Activated CD8-positive, alpha-beta memory T cell treated with anti-CD3 and anti-CD28 coated beads, Interleukin-2, amount 50 U/mL, for 1 hour (primary cell): Measurements from ENCODE around the gene WDR11.
"Not testable (repeated sequence)": the region's sequence is repeated elsewhere in the genome, so short reads cannot be mapped to it uniquely, and the experiment has no call there.

ENCODE experiments used
- DNase-seq: peaks from one replicate; pipeline ENCODE4 v3.0.0-alpha.2; 2020; ENCODE audit errors: extremely low read depth

WDR11 gene

DNA sequence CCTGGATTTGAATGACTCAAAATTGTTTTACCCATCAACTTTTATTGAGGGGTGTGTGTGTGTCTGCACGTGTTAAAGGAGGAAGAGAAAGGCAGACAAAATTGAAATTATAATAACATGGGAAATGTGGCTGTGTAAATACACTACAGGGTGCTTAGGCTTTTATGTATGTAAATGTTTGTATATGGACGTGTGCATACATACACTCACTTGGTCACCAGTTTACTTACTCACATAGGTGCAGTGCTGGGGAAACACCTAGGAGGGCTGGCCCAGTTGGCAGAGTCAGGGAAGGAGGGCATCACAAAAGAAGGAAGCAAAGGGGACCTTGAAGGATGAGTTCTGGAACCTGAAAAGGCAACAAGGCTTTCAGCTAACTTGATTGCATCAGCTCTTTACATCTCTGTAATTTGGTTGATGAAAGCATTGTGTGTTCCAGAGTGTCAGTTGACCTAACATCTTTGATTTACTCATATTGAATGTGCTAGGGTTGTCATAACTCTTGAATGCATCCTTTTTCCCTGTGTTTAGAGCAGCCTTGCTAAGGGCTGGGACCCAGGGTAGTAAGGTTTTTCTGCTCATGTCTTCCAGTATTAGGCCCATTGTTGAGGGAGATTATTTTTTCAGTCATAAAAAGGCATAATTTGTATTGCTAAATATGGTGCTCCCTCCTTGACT, 10.2 kb downstream of the WDR11 start:
- DNase-seq: no peak

DNA sequence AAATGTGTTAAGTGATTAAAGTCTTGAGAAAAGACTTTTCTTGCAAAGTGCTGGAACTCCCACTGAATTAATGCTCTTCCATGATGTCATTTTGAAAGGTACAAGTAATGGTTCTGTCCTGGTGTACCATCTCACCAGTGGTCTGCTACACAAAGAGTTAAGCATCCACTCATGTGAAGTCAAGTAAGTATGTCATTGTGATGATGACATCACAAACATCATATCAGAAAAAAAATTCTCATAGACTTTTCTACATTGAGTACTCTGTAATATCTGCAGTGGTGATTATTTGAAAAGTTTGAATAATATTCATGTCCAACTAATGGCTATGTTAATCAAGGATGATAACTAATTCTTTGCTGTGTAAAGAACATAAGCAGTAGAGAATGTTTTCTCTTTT, 22.6 kb downstream of the WDR11 start:
- no peak for DNase-seq

DNA sequence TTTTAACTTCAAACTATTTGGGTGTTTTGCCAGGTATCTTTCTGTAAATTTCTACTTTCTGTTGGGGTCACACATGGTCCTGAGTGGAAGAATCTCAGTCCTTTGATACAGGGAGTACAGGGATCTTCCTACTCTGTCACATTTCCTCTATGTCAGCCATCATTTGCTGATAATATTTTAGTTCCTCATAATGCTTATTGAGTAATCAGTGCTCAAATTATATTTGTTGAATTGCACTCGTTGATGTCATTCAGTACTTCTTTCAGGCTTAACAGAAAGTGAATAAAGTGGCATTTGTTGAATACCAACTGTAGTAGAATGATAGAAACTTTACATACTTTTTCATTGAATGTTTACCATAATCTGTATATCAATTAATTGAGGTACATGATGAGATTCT, 31.9 kb downstream of the WDR11 start:
- DNase-seq: no peak

DNA sequence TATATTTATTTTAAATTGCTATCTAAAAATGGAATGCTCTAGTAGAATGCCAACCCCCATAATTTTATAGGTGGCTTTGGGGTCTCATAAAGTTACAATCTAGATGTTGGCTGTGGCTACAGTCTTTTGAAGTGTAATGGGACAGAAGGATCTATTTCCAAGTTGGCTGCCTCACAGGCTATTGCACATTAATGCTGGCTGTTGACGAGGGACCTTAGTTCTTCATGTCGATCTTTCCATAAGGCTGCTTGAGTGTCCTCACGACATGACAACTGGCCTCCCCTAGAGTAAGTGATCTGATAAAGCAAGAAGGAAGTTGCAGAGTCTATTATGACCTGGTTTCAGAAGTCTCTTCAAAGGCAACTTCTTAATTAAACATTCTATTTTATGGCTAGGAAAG, 36.3 kb downstream of the WDR11 start:
- no peak for DNase-seq

DNA sequence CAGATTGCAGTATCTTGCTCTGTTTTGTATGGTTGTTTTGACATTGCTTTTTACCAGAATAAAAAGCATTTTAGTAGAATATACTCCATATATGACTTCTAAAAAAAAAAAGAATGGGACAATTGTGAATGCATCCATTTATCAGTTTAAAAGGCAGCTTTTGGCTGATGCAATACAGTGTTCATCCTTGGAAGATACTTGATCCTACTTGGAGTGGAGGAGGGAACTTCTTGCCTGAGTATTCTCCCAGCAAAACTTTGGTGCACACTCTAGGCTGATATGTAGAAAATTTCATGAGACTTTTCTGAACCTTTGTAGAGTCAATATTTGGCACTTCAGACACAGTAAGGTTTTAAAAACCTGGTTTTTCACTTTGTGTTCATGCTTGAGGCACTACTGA, 40.2 kb downstream of the WDR11 start:
- DNase-seq: no peak

DNA sequence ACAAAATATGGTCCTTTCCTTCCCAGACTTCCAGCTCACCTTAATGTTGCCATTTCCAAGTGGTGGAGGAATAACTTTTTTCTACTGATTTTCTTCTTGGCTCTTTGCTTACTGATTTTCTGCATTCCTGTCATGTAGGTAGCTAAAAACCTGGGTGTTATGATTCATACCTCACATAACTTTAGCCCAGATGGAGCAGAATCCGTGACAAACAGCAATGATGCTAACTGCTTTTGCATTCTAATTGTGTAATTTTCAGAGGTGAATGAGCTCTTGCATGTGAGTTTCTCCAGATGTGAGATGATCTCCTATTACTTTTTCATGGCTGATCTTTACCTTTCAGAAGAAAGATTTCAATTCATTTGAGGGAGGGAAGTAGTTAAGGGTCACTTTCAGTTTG, 43.4 kb downstream of the WDR11 start:
- no peak for DNase-seq

DNA sequence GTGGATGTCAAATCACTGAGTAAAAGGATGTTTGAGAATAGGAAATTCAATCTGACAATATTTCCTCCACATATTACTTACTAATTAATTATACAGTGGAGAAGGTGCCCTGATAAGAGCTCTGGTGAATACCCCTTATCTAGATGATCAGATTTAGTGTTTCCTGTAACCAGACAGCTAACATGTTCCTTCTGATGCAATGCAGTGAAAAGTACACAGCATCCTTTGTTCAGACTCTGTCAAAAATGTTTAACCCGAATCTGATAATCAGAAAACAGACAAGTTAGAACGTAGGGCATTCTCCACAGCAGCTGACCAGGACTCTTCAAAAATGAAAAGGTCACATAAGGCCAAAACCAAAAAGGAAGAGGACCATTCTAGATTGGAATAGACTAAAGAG, 46.2 kb downstream of the WDR11 start:
- DNase-seq: no peak

DNA sequence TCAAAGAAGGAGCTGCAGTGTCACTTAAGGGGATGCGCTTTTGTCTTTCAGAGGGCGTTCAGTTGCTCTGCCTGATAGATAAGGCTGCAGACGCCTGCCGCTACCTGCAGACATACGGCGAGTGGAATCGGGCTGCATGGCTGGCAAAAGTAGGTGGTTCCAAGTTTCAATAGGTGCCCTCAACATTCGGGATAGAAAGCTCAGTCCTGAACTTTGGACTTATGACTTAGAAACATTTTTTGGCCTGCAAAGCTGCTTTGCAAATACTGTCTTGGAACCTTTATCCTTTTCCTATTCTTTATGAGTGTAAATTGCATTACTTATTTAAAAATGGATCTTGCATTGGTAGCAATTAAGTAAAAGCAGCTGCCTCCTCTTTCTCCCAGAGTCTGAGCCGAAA, 54.1 kb downstream of the WDR11 start:
- no peak for DNase-seq

DNA sequence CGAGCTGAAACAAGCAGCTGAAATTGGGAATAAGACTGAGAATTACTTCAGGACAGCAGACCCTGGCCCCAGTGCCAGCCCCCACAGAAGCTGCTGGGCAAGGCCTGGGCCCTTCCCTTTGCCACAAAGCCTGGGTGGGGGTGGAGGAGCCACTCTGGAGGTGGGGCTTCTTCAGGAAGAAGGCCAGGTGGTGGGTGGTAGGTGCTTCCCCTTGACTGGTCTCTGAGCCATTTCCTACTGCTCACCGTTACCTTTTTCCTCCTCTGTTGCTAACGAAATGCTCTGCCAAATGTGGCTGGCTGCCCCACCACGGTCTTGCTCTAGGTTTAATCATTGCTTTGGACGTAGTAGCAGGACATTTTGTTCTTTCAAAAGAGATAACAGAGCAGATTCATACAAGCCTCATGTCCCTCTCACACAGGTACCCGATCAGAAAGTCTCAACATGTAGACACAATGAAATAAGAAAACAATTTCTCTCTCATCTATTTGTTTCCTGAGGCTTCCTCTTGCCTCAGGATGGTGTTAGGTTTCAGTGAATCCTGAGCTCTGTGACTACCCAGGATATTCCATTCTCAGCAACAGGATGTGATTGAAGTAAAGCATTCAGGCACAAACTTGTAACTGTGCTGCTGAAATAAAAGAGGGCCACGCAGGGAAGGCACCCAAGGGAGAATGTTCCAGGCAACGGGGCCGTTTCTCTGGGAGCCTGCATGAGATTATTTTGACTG, 66.5 kb downstream of the WDR11 start:
- no peak for DNase-seq

DNA sequence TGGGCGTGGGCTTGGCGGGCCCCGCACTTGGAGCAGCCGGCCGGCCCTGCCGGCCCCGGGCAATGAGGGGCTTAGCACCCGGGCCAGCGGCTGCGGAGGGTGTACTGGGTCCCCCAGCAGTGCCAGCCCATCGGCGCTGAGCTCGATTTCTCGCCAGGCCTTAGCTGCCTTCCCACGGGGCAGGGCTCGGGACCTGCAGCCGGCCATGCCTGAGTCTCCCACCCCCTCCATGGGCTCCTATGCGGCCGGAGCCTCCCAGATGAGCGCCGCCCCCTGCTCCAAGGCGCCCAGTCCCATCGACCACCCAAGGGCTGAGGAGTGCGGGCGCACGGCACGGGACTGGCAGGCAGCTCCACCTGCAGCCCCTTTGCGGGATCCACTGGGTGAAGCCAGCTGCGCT, 72.7 kb downstream of the WDR11 start:
- not testable (repeated sequence) for DNase-seq

DNA sequence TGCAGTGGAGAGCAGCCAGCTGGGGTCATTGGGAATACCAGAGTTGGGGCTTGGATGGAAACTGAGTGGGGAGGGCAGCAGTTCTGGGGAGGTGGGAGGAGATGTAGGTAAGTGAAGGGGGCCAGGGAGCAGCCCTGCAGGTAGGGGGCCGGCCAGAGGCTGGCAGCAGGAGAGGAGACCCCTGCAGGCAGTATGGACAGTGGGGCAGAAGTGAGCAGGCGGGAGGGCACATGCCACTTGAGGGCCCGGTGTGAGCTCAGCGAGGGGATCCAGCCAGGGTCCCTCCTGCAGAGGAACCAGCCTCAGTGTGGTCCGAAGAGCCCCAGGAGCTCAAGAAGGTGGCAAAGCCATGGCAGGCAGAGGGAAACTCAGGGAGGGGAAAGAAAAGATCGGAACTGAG, 75.4 kb downstream of the WDR11 start:
- DNase-seq: no peak

DNA sequence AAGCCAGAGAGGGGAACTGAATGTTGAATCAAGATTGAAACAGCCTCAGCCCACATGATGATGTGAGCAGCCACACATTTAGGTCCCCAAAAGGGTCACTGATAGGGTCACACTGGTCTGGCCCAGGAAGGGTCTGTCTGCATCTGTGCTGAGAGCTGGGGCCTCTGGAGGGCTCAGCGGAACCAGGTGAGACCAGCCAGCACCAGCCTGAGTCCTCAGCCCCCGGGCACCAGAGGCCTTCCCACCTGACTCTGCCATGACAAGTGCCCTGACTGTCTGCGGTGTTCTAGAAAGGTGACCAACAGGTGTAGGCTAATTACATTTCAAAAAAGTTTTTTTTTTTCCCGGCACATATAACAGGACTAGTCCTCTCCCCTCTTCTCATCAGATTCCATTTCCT, 76.2 kb downstream of the WDR11 start:
- no peak for DNase-seq

DNA sequence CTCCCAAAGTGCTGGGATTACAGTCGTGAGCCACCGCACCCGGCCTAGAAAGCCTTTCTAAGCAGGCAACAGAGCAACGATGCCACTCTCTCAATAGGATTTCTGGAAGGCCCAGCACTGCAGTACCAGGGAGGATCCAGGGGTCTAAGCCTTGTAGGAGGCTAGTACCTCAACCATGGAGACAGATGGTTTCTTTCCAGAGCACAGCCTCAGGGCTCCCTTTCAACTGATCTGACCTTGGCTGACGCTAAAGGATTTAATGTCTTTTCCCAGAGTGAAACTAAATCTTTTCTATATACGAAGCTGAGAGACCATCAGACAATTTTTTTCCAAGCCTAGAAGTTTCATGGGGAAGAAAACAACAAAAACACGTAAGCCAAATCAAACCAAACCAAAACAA, 78.0 kb downstream of the WDR11 start:
- DNase-seq: no peak

DNA sequence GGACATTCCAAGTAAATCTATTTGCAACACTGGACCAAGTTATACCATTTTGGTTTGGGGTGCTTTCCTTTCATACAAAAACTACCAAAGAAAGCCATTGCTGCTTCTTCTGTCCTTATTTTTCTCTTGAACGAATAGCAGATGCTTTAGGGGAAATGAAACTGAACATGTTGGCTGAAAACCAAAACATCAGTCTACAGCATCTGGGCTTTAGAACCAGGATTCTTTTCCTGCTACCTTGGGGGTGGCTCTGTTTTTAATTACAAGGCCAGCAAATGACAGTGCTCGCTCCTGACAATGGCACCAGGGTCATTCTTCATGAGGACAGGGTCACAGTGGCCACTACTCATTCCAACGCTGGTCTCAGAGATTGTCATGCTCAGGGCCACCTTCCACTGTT, 80.3 kb downstream of the WDR11 start:
- DNase-seq: no peak

DNA sequence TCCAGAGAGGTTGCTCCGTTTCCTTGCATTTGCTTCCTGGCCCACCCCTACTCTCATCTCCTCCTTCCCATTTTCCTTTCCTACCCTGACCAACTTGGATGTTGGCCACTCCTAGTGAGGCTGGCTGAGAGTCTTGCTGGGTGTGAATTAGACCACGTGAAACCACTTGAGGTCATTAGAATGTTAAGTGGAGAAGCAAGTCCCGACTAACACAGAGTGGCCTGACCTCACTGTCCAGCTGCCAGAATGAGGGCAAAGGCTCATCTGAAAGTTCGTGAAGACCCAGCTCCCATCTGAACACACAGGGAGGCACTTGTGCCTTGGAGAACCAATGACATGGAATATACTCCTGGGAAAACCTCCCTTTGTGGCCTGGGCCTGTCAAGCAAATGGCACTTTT, 80.8 kb downstream of the WDR11 start:
- DNase-seq: no peak

DNA sequence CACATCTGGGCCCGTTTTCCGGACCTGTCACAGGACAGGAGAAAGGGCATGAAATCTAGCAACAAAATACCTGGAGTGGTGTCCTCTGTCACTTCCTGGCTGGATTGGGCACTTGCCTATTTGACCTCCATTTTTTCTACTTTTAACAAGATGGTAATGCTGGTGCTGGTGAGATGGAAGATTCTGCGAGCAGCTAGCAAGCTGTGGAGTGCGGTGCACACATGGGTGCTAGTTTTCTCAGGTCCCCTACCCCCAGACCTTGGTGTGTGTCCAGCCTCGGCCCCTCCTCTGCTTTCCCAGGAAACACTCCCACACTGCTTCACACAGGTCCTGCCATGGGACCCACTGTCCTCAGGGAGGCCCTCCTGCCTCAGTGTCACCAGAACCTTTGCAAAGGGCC, 87.7 kb downstream of the WDR11 start:
- DNase-seq: no peak

DNA sequence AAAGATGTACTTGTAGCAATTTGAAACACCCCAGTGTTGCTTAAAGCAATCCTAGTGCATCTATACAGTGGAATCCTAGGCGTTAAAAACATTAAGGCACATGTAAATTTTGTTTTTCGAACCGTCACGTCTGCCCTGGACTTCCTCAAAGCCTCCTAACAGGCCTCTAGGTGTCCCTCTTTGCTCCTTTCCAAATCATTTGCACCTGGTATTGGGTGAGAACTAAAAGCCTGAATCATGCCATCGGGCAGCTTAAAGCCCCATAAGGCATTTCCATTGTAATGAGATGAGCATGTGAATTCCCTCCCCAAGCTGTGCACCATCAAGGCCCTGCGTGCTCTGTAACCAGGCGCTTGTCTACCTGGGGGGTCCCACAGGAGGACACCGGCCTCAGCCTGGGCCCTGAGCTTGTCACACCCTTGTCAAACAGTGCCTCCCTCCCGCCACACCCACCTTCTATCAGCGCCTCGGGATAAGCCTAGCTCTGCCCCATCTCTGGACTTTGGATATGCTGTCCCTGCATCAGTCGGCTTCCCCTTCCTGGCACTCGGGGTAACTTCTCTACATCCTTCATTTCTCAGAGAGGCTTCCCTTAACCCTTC, 89.2 kb downstream of the WDR11 start:
- no peak for DNase-seq

DNA sequence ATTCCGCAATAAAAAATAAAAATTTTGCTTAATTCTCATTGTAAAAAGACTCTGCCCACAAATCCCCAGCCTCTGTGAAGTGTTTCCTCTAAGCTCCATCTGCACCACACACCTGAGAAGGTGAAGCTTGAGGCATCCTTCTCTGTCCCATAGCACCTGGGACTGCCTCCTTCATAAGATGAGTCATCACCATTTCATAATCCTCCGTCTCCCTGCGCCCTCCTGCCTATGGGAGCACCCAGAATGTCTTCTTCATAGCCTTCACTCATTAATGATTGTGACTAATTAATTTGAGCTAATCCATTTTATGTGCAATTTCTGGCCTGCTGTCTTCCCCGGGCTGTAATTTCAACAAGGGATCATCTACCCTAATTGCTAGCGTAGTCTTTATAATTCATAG, 90.3 kb downstream of the WDR11 start:
- no peak for DNase-seq

DNA sequence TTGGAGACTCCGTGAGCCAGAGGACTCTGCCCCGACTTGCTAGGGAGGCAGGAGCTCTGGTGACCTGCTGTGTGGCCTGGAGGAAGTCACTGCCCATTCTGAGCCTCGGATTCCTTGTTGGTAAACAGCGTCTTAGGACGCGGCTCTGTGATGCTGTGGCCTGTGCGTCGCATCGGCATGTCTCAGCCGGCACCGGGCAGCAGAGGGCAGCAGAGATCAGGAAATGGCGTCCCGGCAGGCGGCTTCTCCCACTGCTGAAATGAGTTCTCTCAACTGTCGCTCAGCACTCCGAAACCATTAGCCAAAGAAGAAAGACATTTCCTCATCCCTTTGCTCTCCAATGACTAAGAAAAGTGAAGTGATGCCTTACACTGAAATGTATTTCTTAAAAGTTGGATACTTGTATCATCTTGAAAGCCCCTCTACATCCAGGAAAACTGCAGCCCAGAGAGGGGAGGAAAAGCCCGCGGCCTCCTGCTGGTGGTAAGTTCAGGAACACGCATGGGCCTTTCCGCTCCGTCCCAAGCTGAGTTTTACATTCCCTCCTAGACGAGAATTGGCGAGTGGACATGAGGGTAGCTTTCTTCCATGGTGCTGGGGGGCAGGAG, 91.7 kb downstream of the WDR11 start:
- DNase-seq: peak; percentile 16

DNA sequence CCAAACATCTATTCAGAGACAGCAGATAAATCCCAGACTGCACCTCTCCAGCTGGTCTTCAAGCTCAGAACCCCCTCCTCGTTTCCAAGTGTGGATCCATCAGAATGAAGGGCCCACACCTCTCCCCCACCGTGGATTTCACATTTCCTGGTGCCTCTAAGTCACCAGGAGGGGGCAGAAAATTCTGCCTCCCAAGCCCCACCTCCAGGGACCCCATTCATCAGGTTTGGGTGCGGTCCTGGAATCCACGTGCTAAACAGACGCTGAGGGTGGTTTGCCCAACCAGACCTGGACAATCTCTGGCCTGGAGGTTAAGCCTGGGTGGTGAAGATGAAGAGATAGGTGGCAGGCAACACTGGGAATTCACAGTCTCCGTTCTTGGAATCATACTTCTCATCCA, 92.4 kb downstream of the WDR11 start:
- no peak for DNase-seq

DNA sequence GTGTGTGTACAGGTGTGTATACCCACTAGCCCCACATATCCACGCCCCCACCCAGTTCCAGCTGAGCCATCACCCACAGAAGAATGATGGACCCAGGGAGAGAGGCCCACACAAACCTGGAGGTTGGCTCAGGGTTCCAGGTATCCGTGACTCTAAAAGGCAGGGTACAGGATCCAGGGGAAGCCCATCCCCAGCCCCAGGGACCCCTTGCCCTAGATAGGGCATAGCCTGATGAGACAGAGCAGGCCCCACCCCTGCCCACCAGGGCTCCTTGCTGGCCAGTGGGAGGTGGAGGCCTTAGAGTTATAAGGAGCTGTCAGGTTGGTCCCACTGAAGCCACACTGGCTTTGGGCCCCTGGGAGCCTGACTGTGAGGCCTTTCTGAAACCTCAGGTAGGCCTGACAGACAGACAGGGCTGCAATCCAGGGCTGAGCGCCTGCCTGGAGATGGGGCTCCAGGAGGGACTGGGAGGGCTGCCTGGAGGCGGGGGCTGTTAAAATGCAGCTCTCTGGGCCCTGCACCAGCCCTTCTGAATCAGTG, 93.5 kb downstream of the WDR11 start:
- DNase-seq: no peak

DNA sequence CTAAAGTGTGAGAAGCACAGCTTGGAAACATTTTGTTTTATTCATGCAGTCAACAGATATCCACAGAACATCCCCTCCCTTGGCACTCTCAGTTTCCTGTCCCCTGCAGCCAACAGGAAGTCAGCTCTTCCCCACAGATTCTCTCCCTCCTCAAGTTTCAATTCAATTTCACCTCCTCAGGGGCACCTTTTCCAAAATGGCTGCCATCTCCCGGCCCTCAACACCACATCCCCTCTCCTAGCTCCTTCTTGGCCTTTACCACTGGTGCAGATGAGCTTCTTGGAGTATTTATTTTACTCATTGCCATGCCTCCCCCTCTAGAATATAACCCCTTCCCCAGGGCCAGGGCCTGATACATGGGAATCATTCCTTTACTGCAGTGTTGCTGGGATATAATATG, 94.0 kb downstream of the WDR11 start:
- DNase-seq: no peak

DNA sequence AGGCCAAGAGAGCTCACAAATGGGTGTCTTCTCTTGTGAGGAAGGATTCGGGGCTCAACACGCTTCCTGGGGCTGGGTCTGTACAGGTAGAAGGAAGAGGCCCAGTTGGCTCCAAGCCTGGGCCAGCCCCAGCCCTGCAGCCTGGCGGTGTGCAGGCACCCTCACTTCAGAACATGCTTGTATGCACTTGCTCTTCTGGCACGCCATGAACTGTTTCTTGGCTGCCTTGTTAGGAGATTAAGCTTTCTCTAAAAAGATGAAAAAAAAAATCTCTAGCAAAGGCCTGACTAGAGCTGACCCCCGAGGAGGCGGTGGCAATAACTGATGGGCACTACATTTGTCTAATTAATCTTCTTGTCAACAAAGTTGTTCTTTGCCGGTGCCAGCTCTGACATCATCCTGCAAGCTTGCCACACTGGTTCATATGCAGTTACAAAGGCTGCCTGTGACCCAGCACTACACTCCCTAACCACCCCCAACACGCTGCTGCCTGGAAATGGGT, 94.7 kb downstream of the WDR11 start:
- no peak for DNase-seq
